ENCODE data around the gene HAPLN3.

DNA sequence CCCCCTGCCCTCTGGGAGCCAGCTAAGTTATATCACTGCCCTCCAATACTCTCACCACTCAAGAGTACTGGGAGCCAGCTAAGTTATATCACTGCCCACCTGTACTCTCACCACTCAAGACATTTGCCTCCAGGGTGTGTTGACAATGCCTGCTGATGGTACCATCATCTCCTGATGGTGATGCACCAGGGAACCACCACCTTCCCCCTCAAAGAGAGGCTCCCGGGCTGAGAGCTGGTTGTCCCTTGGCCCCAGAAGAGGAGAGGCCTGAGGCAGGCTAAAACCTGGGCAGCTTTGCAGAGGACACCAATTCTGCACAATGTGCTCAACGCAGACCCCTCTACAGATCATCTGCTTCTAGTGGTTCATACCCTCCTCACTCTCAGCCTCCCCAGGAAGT lies 7.5 kb upstream of the HAPLN3 start:
- TF ChIP-seq, protein P1, sequence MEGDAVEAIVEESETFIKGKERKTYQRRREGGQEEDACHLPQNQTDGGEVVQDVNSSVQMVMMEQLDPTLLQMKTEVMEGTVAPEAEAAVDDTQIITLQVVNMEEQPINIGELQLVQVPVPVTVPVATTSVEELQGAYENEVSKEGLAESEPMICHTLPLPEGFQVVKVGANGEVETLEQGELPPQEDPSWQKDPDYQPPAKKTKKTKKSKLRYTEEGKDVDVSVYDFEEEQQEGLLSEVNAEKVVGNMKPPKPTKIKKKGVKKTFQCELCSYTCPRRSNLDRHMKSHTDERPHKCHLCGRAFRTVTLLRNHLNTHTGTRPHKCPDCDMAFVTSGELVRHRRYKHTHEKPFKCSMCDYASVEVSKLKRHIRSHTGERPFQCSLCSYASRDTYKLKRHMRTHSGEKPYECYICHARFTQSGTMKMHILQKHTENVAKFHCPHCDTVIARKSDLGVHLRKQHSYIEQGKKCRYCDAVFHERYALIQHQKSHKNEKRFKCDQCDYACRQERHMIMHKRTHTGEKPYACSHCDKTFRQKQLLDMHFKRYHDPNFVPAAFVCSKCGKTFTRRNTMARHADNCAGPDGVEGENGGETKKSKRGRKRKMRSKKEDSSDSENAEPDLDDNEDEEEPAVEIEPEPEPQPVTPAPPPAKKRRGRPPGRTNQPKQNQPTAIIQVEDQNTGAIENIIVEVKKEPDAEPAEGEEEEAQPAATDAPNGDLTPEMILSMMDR (IDR thresholded peaks at IDR 0.05): no peak
- TF ChIP-seq POLR2A (IDR thresholded peaks at IDR 0.05): no peak
